CD4-positive, alpha-beta T cell treated with Interleukin-6 at 100 ng/mL for 8 hours (primary cell): ENCODE data around the gene STIM1.
A peak's percentile ranks its signal among the peaks of the same experiment; 100 is the strongest.

Source experiments
- DNase-seq: peaks from one replicate; pipeline ENCODE4 v3.0.0-alpha.2; 2020; ENCODE audit warnings: mixed read lengths, low spot score

The STIM1 gene

GRCh38 chr11:3855808-3856491 lies 486 bp downstream of the STIM1 start:
- no peak for DNase-seq

GRCh38 chr11:3856856-3857553 lies 1.5 kb downstream of the STIM1 start:
- DNase-seq: no peak

- no peak for DNase-seq
Measured at GRCh38 chr11:3857628-3858027, 2.2 kb downstream of the STIM1 start.

GRCh38 chr11:3859373-3859881 lies 4.0 kb downstream of the STIM1 start:
- DNase-seq: no peak

GRCh38 chr11:3860375-3860774 lies 4.9 kb downstream of the STIM1 start:
- DNase-seq: peak; percentile 32

- peak; percentile 49 for DNase-seq
Measured at GRCh38 chr11:3860898-3861393, 5.5 kb downstream of the STIM1 start.

GRCh38 chr11:3861683-3862082 lies 6.2 kb downstream of the STIM1 start:
- DNase-seq: no peak

GRCh38 chr11:3865388-3866193 lies 10.1 kb downstream of the STIM1 start:
- peak; percentile 20 for DNase-seq

GRCh38 chr11:3866206-3866605 lies 10.7 kb downstream of the STIM1 start:
- no peak for DNase-seq

GRCh38 chr11:3866836-3867208 lies 11.4 kb downstream of the STIM1 start:
- DNase-seq: no peak

GRCh38 chr11:3867209-3868091 lies 12.0 kb downstream of the STIM1 start:
- DNase-seq: no peak

GRCh38 chr11:3873712-3874349 lies 18.4 kb downstream of the STIM1 start:
- no peak for DNase-seq

- DNase-seq: no peak
Measured at GRCh38 chr11:3876613-3877012, 21.1 kb downstream of the STIM1 start.

GRCh38 chr11:3877364-3878257 lies 22.1 kb downstream of the STIM1 start:
- DNase-seq: no peak

- DNase-seq: no peak
Measured at GRCh38 chr11:3878258-3878584, 22.8 kb downstream of the STIM1 start.

- DNase-seq: no peak
Measured at GRCh38 chr11:3879216-3879966, 23.9 kb downstream of the STIM1 start.

- no peak for DNase-seq
Measured at GRCh38 chr11:3879967-3880542, 24.6 kb downstream of the STIM1 start.

GRCh38 chr11:3880724-3881123 lies 25.3 kb downstream of the STIM1 start:
- DNase-seq: no peak

GRCh38 chr11:3882655-3883054 lies 27.2 kb downstream of the STIM1 start:
- DNase-seq: no peak
